K562 (cell line): ENCODE results near the gene EIF2AK2.

Source experiments
- ATF3 ChIP-seq, 2 experiments: fragments of 450-650 bp in 1 of 2; sonication (generic) in 1 of 2; formaldehyde crosslinking in 1 of 2; IDR thresholded peaks in 1 of 2; conservative IDR thresholded peaks in 1 of 2; 2 replicates each; pipeline versions ENCODE4 v1.6.1 to v1.8.1; 2016 to 2023; ENCODE audit warnings: mild to moderate bottlenecking in 2 of 2, moderate library complexity in 2 of 2, inconsistent platforms in 1 of 2, missing genetic modification reagents in 1 of 2
- CTCF ChIP-seq, 3 experiments: IDR thresholded peaks in 2 of 3; conservative IDR thresholded peaks in 1 of 3; 2 replicates each; pipeline ENCODE4 v1.5.1; 2011 to 2012; ENCODE audit warnings: low read length in 3 of 3, mild to moderate bottlenecking in 3 of 3, control low read depth in 2 of 3, improper control_type of control experiment in 1 of 3, inconsistent platforms in 1 of 3, low read depth in 1 of 3, mixed read lengths in 1 of 3, moderate library complexity in 1 of 3; ENCODE audit not compliant: insufficient read depth in 2 of 3
- EGR1 ChIP-seq: fragments of 450-650 bp; conservative IDR thresholded peaks from 2 replicates; pipeline ENCODE4 v1.6.1; 2017; ENCODE audit warnings: mild to moderate bottlenecking
- FOXA1 ChIP-seq: fragments of 450-650 bp; IDR thresholded peaks from 2 replicates; pipeline ENCODE4 v1.6.1; 2016; ENCODE audit warnings: mild to moderate bottlenecking, borderline replicate concordance
- FOXK1 ChIP-seq: sonication (generic); formaldehyde crosslinking; IDR thresholded peaks from 2 replicates; pipeline ENCODE4 v1.8.0; 2022; ENCODE audit warnings: missing genetic modification reagents, mild to moderate bottlenecking, borderline replicate concordance
- KAT8 ChIP-seq: fragments of 450-650 bp; IDR thresholded peaks from 2 replicates; pipeline ENCODE4 v1.6.1; 2016; ENCODE audit warnings: low read depth, mild to moderate bottlenecking
- KLF13 ChIP-seq: fragments of 450-650 bp; IDR thresholded peaks from 2 replicates; pipeline ENCODE4 v1.6.1; 2016; ENCODE audit warnings: missing genetic modification characterization, low read depth, mild to moderate bottlenecking, missing compliant biosample characterization, moderate library complexity, borderline replicate concordance
- LCOR ChIP-seq: sonication (generic); formaldehyde crosslinking; IDR thresholded peaks from 2 replicates; pipeline ENCODE4 v1.8.0; 2022; ENCODE audit warnings: mild to moderate bottlenecking, missing genetic modification reagents
- POLR2A ChIP-seq: fragments of 450-650 bp; conservative IDR thresholded peaks from 2 replicates; pipeline ENCODE4 v1.6.1; 2016
- ZBTB11 ChIP-seq, 3 experiments: fragments of 200-800 bp in 1 of 3; fragments of 250-450 bp in 1 of 3; fragments of 450-650 bp in 1 of 3; sonication (Bioruptor Pico) in 1 of 3; sonication (Bioruptor generic) in 1 of 3; formaldehyde crosslinking in 1 of 3; IDR thresholded peaks; 2 replicates each; pipeline versions ENCODE4 v1.6.1 to v1.8.0; 2016 to 2022; ENCODE audit warnings: mild to moderate bottlenecking in 2 of 3, missing genetic modification characterization in 2 of 3, missing compliant biosample characterization in 1 of 3, moderate library complexity in 1 of 3

- TF ChIP-seq ZBTB11 (CRISPR knock-in tag; IDR thresholded peaks at IDR 0.05) (no peak), POLR2A (no peak), ATF3 (IDR thresholded peaks at IDR 0.05) (no peak), ATF3 (CRISPR knock-in tag; conservative IDR thresholded peaks at IDR 0.05) (no peak), KLF13 (tag) (no peak), CTCF (IDR thresholded peaks at IDR 0.05 in 2 of 3, conservative IDR thresholded peaks at IDR 0.05 in 1 of 3; ENCODE audit: insufficient read depth in 2 of 3, low read depth in 1 of 3, low read length in 3 of 3) (no peak), FOXK1 (CRISPR knock-in tag) (no peak), LCOR (CRISPR knock-in tag) (no peak), FOXA1 (no peak), KAT8 (no peak), EGR1 (no peak)
Observed at GRCh38 chr2:37167636-37168180, 10.9 kb upstream of the EIF2AK2 start.
